GM23338 (cell line): ENCODE data around the gene GLRB. TPM values are rescaled to one million over a fixed set of nuclear protein-coding genes. Genes with fewer than 3 reads are reported as not detected.

ENCODE experiments used
- ATAC-seq: fragments of 200-7000 bp; cut with Tn5 transposase; 3 replicates; pipeline ENCODE4 v1.9.1; 2020
- DNase-seq: peaks from one replicate; pipeline ENCODE4 v3.0.0-alpha.2; 2015; ENCODE audit warnings: low spot score
- H2AFZ ChIP-seq: fragments of 200-600 bp; sonication (generic); 2 replicates; pipeline ENCODE4 v1.8.0; 2016; ENCODE audit warnings: antibody characterized with exemption, mild to moderate bottlenecking, moderate library complexity
- H3F3A ChIP-seq: fragments of 200-600 bp; sonication (generic); replicated peaks from 2 replicates; pipeline ENCODE4 v1.8.0; 2017; ENCODE audit warnings: antibody characterized with exemption, mixed run types, low read depth
- H3K27ac ChIP-seq: fragments of 200-600 bp; sonication (generic); 2 replicates; pipeline ENCODE4 v1.6.1; 2016; ENCODE audit warnings: low read depth
- H3K27me3 ChIP-seq: fragments of 200-600 bp; sonication (generic); 2 replicates; pipeline ENCODE4 v1.8.0; 2016; ENCODE audit warnings: mild to moderate bottlenecking, mixed run types, moderate library complexity; ENCODE audit not compliant: insufficient read depth
- H3K36me3 ChIP-seq: fragments of 200-600 bp; sonication (generic); 2 replicates; pipeline ENCODE4 v1.8.0; 2016; ENCODE audit warnings: mild to moderate bottlenecking; ENCODE audit not compliant: insufficient read depth
- H3K4me1 ChIP-seq: fragments of 200-600 bp; sonication (generic); 2 replicates; pipeline ENCODE4 v1.8.0; 2016; ENCODE audit warnings: mild to moderate bottlenecking, moderate library complexity; ENCODE audit not compliant: insufficient read depth
- H3K4me2 ChIP-seq: fragments of 200-600 bp; sonication (generic); 2 replicates; pipeline ENCODE4 v1.7.1; 2017; ENCODE audit warnings: mixed run types
- H3K4me3 ChIP-seq: fragments of 200-600 bp; sonication (generic); 2 replicates; pipeline ENCODE4 v1.6.1; 2016; ENCODE audit warnings: mixed run types
- H3K79me2 ChIP-seq: fragments of 200-600 bp; sonication (generic); replicated peaks from 2 replicates; pipeline ENCODE4 v1.8.0; 2017; ENCODE audit warnings: mild to moderate bottlenecking; ENCODE audit not compliant: insufficient read depth
- H3K9me2 ChIP-seq: fragments of 200-600 bp; sonication (generic); 2 replicates; pipeline ENCODE4 v1.8.0; 2017; ENCODE audit not compliant: insufficient read depth
- H4K20me1 ChIP-seq: fragments of 200-600 bp; sonication (generic); replicated peaks from 2 replicates; pipeline ENCODE4 v1.8.0; 2017; ENCODE audit warnings: mild to moderate bottlenecking; ENCODE audit not compliant: insufficient read depth
- H3K27ac Mint-ChIP-seq: 2 replicates; pipeline ENCODE4 v1.8.0; 2020; ENCODE audit warnings: inconsistent platforms, mild to moderate bottlenecking, moderate library complexity, mixed read lengths
- H3K27me3 Mint-ChIP-seq: 3 replicates; pipeline ENCODE4 v1.8.0; 2022; ENCODE audit warnings: low read depth, mild to moderate bottlenecking, moderate library complexity, mixed read lengths, inconsistent platforms; ENCODE audit not compliant: insufficient read depth, poor library complexity
- H3K36me3 Mint-ChIP-seq: 3 replicates; pipeline ENCODE4 v1.8.0; 2021; ENCODE audit warnings: low read depth, mild to moderate bottlenecking, inconsistent platforms, moderate library complexity, mixed read lengths
- H3K4me1 Mint-ChIP-seq: 3 replicates; pipeline ENCODE4 v1.8.0; 2020; ENCODE audit warnings: mild to moderate bottlenecking, inconsistent platforms, mixed read lengths
- H3K4me3 Mint-ChIP-seq: 3 replicates; pipeline ENCODE4 v1.8.0; 2021; ENCODE audit warnings: moderate library complexity, mild to moderate bottlenecking, inconsistent platforms, mixed read lengths
- H3K9me3 Mint-ChIP-seq: 3 replicates; pipeline ENCODE4 v1.8.0; 2020; ENCODE audit warnings: moderate library complexity, mild to moderate bottlenecking, inconsistent platforms, mixed read lengths
- CTCF ChIP-seq, 2 experiments: fragments of 200-600 bp in 1 of 2; sonication (generic) in 1 of 2; conservative IDR thresholded peaks; 2 replicates each; pipeline versions ENCODE4 v1.5.1 to v1.6.1; 2016 to 2017; ENCODE audit warnings: antibody characterized with exemption in 2 of 2, low read depth in 2 of 2, mild to moderate bottlenecking in 2 of 2, moderate library complexity in 1 of 2
- EZH2 ChIP-seq: fragments of 200-600 bp; sonication (generic); IDR thresholded peaks from one replicate; pipeline ENCODE4 v1.8.0; 2017; ENCODE audit warnings: antibody characterized with exemption, mild to moderate bottlenecking, low read depth; ENCODE audit not compliant: unreplicated experiment
- EZH2phosphoT487 ChIP-seq: fragments of 200-600 bp; sonication (generic); IDR thresholded peaks from one replicate; pipeline ENCODE4 v1.8.1; 2018; ENCODE audit warnings: antibody characterized with exemption; ENCODE audit not compliant: unreplicated experiment
- NANOG ChIP-seq: IDR thresholded peaks from 2 replicates; pipeline ENCODE4 v1.6.1; 2016; ENCODE audit warnings: antibody characterized with exemption, borderline replicate concordance
- REST ChIP-seq: IDR thresholded peaks from one replicate; pipeline ENCODE4 v1.6.1; 2018; ENCODE audit warnings: antibody characterized with exemption; ENCODE audit not compliant: unreplicated experiment
- ZNF114 ChIP-seq: fragments of 250-450 bp; sonication (Bioruptor Pico); IDR thresholded peaks from 2 replicates; pipeline ENCODE4 v1.5.0; 2020; ENCODE audit warnings: mild to moderate bottlenecking, moderate library complexity
- ZNF331 ChIP-seq: fragments of 250-450 bp; sonication (Bioruptor Pico); IDR thresholded peaks from 2 replicates; pipeline ENCODE4 v1.5.0; 2020; ENCODE audit warnings: low read depth, mild to moderate bottlenecking, moderate library complexity
- ZNF462 ChIP-seq: fragments of 250-450 bp; sonication (Bioruptor Pico); IDR thresholded peaks from 2 replicates; pipeline ENCODE4 v1.5.0; 2020; ENCODE audit warnings: mild to moderate bottlenecking, moderate library complexity
- polyA plus RNA-seq: library from polyadenylated mRNA; unstranded; fragments of >200 nt; fragmentation: Nextera tagmentation; extraction: Ambion mirVana; gene quantifications from 2 replicates; pipeline ENCODE4 v1.2.1, GENCODE V29; 2016
- total RNA-seq: library from RNA; depleted of rRNA; stranded (reverse); fragments of >200 nt; shearing (Covaris generic); gene quantifications from 2 replicates; pipeline ENCODE4 v1.2.3, GENCODE V29; 2014

Gene GLRB
- total and polyA plus RNA-seq, 2 experiments from 2014 or later, result 1.0 to 1.3 TPM

- no peaks in the 10 kb centered on the region for H3K4me1 ChIP-seq
- no peak overlapping the region; the same call in 1 of the 2 replicates for H2AFZ ChIP-seq
- H3F3A ChIP-seq, result no peaks in the 10 kb centered on the region
- Mint-ChIP-seq H3K4me1 (no peaks in the 10 kb centered on the region), H3K9me3 (no peaks in the 10 kb centered on the region), H3K27ac (no peak overlapping the region), H3K27me3 (peaks cover 4% of the 10 kb centered on the region), H3K4me3 (no peak overlapping the region), H3K36me3 (no peaks in the 10 kb centered on the region)
- no peaks in the 10 kb centered on the region for H3K36me3 ChIP-seq
- DNase-seq (peak; percentile 76), ATAC-seq (peak; percentile 89)
- H3K9me2 ChIP-seq, result 0 out of 2 replicates have a peak, but pooled peaks cover 3% of the 10 kb centered on the region
- no peak overlapping the region for H3K4me2 ChIP-seq
- no peaks in the 10 kb centered on the region for H3K27me3 ChIP-seq
- no peaks in the 10 kb centered on the region for H3K79me2 ChIP-seq
- TF ChIP-seq ZNF114 (CRISPR knock-in tag) (no peak), ZNF331 (CRISPR knock-in tag) (no peak), REST (no peak), EZH2phosphoT487 (no peak), EZH2 (no peak), NANOG (no peak), ZNF462 (CRISPR knock-in tag) (no peak), CTCF (conservative IDR thresholded peaks at IDR 0.05; ENCODE audit: low read depth in 2 of 2) (peak; percentile 88 to 91)
- no peaks in the 10 kb centered on the region for H4K20me1 ChIP-seq
- no peak overlapping the region for H3K4me3 ChIP-seq
- H3K27ac ChIP-seq, result no peak overlapping the region
These were observed 128.8 kb downstream of the GLRB start for GRCh38 chr4:157204634-157205244.
